Left hindlimb (tissue), 1 donor: ENCODE data around the gene COL2A1.

Source experiments
- DNase-seq: peaks from one replicate; pipeline ENCODE4 v3.0.0-alpha.2; 2018

COL2A1 gene

GRCh38 chr12:47989023-47989417, 15.3 kb downstream of the COL2A1 start:
- DNase-seq = no peak

- peak; percentile 66 for DNase-seq
Observed at GRCh38 chr12:47988073-47989022, 15.9 kb downstream of the COL2A1 start.

GRCh38 chr12:47987411-47988072, 16.7 kb downstream of the COL2A1 start:
- DNase-seq = peak; percentile 61

- DNase-seq = no peak
Observed at GRCh38 chr12:47986832-47987231, 17.4 kb downstream of the COL2A1 start.

- no peak for DNase-seq
Observed at GRCh38 chr12:47986291-47986660, 18.0 kb downstream of the COL2A1 start.

GRCh38 chr12:47985596-47986290, 18.5 kb downstream of the COL2A1 start:
- peak; percentile 40 for DNase-seq

- DNase-seq = no peak
Observed at GRCh38 chr12:47984331-47984801, 19.9 kb downstream of the COL2A1 start.

GRCh38 chr12:47983541-47984115, 20.6 kb downstream of the COL2A1 start:
- DNase-seq = peak; percentile 43

- no peak for DNase-seq
Observed at GRCh38 chr12:47982770-47983169, 21.5 kb downstream of the COL2A1 start.

GRCh38 chr12:47982311-47982710, 22.0 kb downstream of the COL2A1 start:
- DNase-seq = no peak

- peak; percentile 69 for DNase-seq
Observed at GRCh38 chr12:47981496-47982260, 22.6 kb downstream of the COL2A1 start.

- DNase-seq = no peak
Observed at GRCh38 chr12:47980779-47981495, 23.3 kb downstream of the COL2A1 start.

GRCh38 chr12:47980197-47980596, 24.1 kb downstream of the COL2A1 start:
- DNase-seq = peak; percentile 62

- no peak for DNase-seq
Observed at GRCh38 chr12:47979686-47980085, 24.6 kb downstream of the COL2A1 start.

GRCh38 chr12:47979166-47979565, 25.1 kb downstream of the COL2A1 start:
- DNase-seq = no peak

GRCh38 chr12:47978598-47978873, 25.7 kb downstream of the COL2A1 start:
- DNase-seq = no peak

GRCh38 chr12:47977772-47978597, 26.3 kb downstream of the COL2A1 start:
- no peak for DNase-seq

GRCh38 chr12:47977046-47977771, 27.1 kb downstream of the COL2A1 start:
- no peak for DNase-seq

GRCh38 chr12:47975816-47976215, 28.5 kb downstream of the COL2A1 start:
- DNase-seq = peak; percentile 25

- peak; percentile 30 for DNase-seq
Observed at GRCh38 chr12:47975036-47975620, 29.1 kb downstream of the COL2A1 start.
